Stimulated activated CD8-positive, alpha-beta memory T cell treated with anti-CD3 and anti-CD28 coated beads, Interleukin-4, amount 100 ng/mL, for 1 hour (primary cell): ENCODE measurements around the gene PRPSAP2.
"Not testable (repeated sequence)": the region's sequence is repeated elsewhere in the genome, so short reads cannot be mapped to it uniquely, and the experiment has no call there.

Experiments
- DNase-seq, 2 donors: peaks; one replicate each; pipeline ENCODE4 v3.0.0-alpha.2; 2020; ENCODE audit warnings: low read depth in 2 of 2, low spot score in 1 of 2

The PRPSAP2 gene

GRCh38 chr17:18937981-18938691 lies 80.2 kb downstream of the PRPSAP2 start:
- no peak for DNase-seq

- no peak for DNase-seq
Measured at GRCh38 chr17:18938692-18939023, 80.7 kb downstream of the PRPSAP2 start.

- DNase-seq: no peak
Measured at GRCh38 chr17:18944646-18945045, 86.7 kb downstream of the PRPSAP2 start.

GRCh38 chr17:18946536-18946935 lies 88.6 kb downstream of the PRPSAP2 start:
- no peak for DNase-seq

- no peak for DNase-seq
Measured at GRCh38 chr17:18947866-18948265, 89.9 kb downstream of the PRPSAP2 start.

- DNase-seq: no peak
Measured at GRCh38 chr17:18948476-18949006, 90.6 kb downstream of the PRPSAP2 start.

GRCh38 chr17:18949566-18949965 lies 91.6 kb downstream of the PRPSAP2 start:
- DNase-seq: no peak

- DNase-seq: no peak
Measured at GRCh38 chr17:18950346-18950745, 92.4 kb downstream of the PRPSAP2 start.

GRCh38 chr17:18950944-18951905 lies 93.3 kb downstream of the PRPSAP2 start:
- DNase-seq: no peak

GRCh38 chr17:18951941-18952842 lies 94.3 kb downstream of the PRPSAP2 start, which contains the start of gene SLC5A10:
TSS of gene SLC5A10 (plus strand) at chr17:18952165. CDS start at chr17:18952206, 41 bp downstream.
- DNase-seq: no peak

- DNase-seq: no peak
Measured at GRCh38 chr17:18953231-18953728, 95.3 kb downstream of the PRPSAP2 start.

GRCh38 chr17:18954321-18954720 lies 96.4 kb downstream of the PRPSAP2 start:
- no peak for DNase-seq

- no peak for DNase-seq
Measured at GRCh38 chr17:18955009-18955408, 97.1 kb downstream of the PRPSAP2 start.

- DNase-seq: not testable (repeated sequence)
Measured at GRCh38 chr17:18956021-18956420, 98.1 kb downstream of the PRPSAP2 start.

- no peak for DNase-seq
Measured at GRCh38 chr17:18956581-18956980, 98.7 kb downstream of the PRPSAP2 start.

- DNase-seq: no peak
Measured at GRCh38 chr17:18957831-18958230, 99.9 kb downstream of the PRPSAP2 start.

- DNase-seq: no peak
Measured at GRCh38 chr17:18958611-18959010, 100.7 kb downstream of the PRPSAP2 start.

GRCh38 chr17:18959071-18959844 lies 101.3 kb downstream of the PRPSAP2 start:
- DNase-seq: no peak

- no peak for DNase-seq
Measured at GRCh38 chr17:18959845-18960240, 101.9 kb downstream of the PRPSAP2 start.

GRCh38 chr17:18960241-18960665 lies 102.3 kb downstream of the PRPSAP2 start:
- DNase-seq: no peak
